Activated CD4-positive, alpha-beta T cell treated with anti-CD3 and anti-CD28 coated beads, Interleukin-2, amount 50 U/mL, for 1 hour (primary cell): Measurements from ENCODE around the gene GADL1.

Experiments used
- DNase-seq: peaks from one replicate; pipeline ENCODE4 v3.0.0-alpha.2; 2020

The GADL1 gene

DNA sequence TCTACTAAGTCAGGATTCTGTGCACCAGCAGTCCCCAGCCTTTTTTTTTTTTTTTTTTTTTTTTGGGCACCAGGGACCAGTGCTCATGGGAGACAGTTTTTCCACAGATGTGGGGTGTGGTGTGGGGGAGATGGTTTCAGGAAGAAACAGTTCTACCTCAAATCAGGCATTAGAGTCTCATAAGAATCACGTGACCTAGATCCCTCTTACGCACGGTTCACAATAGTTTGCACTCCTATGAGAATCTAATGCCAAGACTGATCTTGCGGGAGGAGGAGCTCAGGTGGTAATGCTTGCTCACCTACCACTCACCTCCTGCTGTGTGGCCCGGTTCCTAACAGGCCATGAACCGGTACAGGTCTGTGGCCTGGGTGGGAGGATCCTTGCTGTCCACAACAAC, 88.8 kb downstream of the GADL1 start:
- no peak for DNase-seq

DNA sequence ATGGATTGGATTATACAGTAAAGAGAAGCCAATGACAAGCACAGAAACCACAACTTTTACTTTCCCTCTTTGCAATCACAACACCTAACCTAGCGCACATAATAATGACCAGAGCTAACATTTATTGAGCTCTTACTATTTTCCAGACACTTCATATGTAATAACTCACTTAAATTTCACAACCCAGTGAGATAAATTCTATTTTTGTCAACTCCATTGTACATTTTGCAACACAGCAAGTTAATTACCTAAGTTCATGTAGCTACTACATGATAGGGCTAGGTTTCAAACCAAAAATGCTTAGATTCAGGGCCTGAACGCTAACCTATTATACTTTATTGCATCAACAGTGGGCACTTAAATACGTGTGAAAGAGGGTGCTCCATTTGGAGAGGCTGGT, 89.5 kb downstream of the GADL1 start:
- no peak for DNase-seq

DNA sequence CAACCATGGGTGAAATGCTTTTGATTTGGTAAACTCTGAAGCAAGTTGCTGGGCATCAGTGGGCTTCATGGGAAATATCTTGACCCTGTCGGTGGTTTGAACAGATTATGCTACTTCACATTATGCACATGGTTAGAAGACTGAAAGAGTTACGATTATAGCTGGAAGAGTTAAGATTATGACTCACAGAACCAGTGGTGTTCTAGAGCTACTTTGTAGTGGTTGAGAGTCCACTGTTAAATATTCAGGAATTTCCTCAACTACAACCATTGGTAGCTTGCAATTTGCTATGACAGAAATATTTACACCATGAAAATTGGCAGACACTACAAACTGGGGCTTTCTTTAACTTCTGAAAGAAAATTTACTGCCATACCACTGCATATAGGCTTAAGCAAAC, 99.3 kb downstream of the GADL1 start:
- DNase-seq = no peak

DNA sequence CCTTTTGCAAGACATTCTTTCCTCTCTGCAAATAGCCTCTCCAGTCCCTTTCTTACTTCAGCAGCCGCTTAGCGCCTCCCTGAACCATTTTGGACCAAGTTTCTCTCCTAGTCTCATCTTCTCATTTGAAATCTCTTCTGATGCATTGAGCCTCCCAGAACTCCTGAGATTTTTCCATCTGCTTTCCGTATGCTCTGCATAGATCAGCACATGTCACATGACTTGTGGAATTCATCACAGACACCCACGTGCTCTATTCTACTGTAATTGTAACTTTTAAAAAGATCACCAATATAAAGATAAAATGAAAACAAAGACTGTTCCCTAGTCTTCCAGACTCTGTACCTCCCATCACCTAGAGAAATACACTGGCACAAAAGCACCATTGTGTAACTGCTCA, 100.7 kb downstream of the GADL1 start:
- DNase-seq = no peak

DNA sequence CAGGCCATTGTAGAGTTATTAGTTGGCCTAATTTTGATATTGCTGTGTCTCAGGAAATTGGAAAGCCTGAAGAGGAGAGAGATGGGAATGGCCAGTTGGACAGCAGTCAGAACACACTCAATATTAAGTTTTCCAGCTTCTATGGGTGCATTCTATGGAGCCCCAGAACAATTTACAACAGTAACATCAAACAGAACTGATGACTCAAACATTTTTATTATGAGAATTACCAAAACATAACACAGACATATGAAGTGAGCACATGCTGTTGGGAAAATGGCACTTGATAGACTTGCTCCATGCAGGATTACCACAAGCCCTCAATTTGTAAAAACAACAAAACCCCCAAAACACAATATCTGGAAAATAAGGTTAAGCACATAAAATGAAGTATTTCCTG, 104.3 kb downstream of the GADL1 start:
- DNase-seq = no peak

DNA sequence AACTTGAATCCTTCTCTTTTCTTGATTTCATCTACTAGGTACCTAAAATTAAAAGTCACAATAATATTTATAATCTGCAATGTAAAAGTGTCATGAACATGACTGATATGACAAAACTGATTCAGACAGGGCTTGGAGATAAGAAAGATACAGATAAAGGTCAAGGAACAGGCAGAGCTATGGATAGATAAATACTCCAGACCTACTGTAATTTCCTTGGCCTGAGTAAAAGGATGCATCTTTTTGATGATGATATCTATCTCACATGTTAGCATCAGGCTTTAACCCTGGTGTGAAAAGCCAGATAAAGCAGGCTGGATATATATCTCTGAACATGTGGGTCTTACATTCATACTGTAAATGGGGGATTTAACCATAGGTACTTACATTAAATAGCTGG, 108.1 kb downstream of the GADL1 start:
- DNase-seq = no peak

DNA sequence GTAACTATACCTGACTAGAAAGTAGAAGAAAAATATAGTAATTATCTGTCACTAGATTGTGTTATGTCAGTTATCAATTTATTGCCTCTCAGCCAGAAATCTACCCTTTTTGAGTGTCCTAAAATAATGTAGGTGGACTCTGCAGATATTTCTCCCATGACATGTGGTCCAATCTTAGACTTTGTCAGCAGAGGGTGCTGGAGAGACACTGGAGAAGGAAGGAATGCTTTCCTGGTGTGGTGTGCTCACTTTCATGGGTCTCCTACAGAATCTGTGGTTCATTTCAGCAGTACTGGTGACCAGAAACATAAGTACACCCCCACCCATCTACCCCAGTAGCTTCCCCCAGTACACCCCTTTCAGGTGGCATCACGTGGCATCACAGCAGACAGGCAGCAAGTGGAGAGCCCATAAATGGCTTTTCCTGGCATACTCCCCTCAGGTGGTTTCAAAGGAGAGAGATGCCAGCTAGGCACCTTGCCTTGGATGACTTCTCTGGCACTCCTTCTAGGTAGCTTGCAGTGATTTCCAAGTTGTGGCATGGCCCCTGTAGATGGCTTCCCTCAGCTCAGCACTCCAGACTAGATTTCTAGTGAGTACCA, 114.7 kb downstream of the GADL1 start:
- no peak for DNase-seq

DNA sequence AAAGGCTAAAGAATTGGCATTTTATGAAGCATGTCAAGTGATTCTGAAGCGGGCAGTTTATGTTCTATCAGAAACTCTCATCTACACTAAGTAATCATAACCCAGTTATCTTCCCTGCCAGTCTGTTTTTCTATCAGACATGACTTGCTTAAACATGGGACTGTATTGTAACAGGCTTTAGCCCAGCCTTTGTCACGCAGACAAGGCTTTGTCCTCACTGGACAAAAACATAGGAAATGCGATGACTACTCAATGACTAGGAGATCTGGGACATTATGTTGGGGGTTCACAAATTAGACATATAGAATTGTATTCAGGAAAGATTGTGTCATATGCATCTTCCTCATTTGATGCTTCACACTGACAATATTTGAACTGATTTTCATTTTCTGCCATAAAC, 115.5 kb downstream of the GADL1 start:
- DNase-seq = no peak

DNA sequence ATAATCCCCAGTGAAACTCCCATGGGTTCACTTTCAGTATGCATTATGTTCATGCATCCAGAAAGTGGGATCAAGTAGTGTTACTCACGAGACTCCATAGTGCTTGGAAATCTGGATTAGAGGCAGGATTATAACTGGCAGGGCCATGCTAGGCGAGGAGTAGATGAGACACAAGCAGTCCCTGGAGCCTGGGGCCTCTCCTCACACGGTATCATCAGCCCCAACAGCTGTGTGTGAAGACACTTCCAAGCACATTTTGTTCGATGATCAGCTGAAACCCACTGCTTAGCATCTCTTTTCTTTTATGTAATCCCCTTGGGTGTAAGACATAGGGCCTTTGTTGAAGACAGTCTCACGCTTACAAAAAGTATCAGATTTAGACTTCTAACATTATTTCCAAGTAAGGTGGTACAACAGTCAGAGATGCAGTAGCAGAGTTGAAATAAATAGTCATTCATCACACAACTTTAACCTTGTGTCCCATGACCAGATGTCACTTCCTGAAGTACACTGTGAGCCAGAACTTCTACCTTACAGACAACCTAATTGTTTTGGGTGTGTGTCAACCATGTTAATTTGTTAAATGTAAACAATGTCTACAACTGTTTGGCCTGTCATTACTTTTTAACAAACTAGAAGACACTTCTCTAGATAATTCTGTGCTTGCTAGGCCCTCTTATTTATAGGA, 116.9 kb downstream of the GADL1 start:
- no peak for DNase-seq

DNA sequence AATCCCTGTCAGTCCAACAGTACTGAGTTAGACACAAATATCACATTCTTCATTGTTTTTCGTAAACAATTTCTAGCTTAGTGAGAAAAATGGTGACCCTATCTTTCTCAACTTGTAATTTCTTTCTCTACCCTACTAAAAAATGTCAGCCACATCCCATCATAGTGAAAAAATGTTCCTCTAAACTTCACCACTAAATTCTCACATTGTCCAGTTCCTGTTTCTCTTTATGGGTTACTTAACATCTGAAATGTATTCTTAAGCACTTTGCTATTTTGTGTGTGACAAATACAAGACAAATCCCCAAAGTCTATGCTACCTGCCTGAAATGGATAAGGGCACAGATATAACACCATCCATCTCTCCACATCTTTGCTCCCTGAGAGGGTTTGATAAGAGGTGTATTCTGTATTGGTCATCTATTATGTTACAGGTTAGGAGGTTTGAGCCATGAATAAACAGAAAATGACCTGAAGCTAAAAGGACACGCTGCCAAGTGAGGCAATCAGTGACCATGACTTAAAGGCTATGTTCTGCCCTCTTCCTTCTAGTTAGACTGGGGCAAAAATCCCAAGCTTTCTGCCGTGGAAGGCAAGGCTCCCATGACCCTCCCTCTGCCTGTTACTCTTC, 118.2 kb downstream of the GADL1 start:
- DNase-seq = no peak

DNA sequence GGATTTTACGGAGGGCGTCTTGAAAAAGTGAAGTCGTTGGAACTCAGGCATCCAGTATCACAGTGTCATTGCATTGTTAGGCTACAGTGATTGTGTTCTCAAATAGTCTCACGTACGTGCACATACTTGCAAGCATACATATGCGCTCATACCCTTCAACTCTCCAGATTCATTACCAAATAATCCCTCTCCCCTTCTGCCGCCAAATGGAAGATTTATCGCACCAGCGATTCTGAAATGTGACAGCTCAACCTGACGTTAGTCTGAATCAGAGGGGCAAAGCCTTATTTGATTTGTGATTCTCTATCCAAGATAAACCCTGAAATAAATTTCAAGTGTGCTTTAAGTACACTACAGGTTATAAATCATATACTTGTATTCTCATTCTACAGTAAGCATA, 119.4 kb downstream of the GADL1 start:
- DNase-seq = no peak

DNA sequence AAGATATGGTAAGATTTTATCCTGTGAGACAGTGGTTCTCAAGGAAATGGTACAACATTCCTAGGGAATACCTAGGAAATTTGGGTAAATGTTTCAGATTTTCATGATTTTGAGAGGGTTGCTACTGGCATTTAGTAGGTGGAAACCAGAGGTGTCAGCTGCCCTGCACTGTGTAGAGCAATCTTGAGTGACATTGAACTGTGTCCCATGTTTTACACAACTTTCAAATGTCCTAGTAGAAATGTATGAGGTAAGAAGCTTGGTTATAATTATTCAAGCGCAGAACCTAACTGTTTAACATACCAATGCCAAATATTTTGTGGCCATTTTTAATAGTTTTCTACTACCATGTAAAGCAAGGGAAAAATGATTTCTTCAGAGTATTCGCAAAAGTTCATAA, 120.4 kb downstream of the GADL1 start:
- DNase-seq = no peak

DNA sequence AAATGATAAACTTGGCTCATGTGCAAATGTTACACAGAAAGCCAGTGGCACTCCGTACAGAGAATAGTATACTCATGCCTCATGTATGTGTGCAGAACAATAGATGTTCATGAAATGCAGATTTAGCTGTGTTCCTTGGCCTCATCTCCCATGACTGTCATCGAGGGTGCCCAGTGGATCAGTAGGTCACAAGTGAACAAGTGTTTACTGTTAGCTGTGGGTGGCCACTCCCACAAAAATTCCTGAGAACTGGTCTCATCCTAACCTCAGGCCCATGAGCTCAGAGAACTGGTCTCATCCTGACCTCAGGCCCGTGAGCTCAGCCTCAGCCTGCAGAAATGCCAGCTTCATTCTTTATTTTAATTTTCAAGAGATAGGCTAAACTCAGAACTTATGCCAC, 124.1 kb downstream of the GADL1 start:
- no peak for DNase-seq

DNA sequence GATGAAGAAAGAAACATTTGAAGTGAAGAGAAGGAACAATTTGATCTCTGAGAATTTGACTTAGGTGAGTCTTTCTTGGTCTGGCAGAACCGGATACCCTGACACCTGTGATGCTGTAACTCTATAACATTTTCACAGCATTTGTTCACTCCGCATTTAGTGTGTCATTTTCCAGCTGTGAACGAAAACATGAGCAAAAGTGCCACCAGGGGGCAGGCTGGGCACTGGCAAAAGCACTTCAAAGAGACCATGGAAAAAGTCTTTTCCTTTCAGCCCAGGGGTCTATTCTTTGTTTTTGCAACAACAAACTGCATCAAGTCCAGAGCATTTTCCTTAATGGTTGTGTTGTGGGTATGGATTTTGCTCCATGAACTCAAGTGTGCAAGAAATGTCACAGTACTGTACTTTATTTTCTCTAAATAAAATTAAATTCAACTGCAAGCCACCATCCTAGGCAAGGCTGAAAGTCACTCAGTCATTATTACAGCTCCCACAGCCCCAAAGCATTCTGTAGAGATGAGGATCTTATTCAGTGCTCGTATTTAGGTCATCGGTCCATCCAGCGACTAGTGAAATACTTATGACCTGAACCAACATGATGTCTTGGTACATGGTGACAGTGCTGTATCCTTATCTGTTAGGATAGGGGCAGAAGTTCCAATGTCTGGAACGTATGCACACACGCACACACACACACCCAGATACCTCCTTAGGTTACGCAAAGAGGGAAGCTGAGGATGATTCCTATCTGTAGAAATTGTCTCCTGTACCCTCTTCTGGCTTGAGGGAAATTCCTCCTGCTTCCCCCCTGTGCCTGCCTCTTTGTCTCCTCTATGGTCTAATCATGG, 125.5 kb downstream of the GADL1 start:
- DNase-seq = peak; percentile 69

DNA sequence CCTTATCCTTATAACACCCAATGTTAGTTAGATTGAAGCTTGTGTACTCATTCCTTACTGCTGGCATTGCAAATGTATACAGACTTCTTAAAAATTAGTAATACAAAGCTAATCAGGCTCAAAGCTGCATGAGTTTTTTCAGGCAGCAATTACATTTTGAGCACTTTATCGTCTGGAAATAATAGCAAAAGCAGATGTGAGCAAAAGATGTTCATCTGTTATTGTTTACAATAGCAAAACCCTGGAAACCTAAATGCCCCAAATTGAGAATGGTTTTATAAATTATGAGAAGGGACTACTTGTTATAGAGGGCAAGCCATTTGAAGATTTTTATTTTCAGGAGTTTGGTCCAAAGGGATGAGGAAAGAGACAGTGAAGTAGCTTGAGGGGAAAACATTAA, 126.4 kb downstream of the GADL1 start:
- no peak for DNase-seq

DNA sequence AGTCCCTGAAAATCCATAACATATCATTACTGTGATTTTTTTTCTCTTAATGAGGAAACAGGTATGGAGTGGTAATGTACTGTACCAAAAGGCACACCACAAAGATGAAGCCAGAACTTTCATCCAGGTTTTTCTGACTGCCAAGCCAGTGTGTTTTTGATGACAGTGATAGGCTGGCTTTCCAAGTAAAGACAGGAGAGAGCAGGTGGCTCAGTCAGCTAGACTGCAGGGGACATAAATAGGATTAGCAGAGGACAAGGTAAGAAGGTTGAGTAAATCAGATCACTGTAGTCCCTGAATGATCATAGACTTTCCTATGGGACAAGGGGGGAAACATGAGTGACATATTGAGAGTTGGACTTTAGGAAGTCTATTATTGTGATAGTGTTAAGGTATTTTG, 127.9 kb downstream of the GADL1 start:
- no peak for DNase-seq

DNA sequence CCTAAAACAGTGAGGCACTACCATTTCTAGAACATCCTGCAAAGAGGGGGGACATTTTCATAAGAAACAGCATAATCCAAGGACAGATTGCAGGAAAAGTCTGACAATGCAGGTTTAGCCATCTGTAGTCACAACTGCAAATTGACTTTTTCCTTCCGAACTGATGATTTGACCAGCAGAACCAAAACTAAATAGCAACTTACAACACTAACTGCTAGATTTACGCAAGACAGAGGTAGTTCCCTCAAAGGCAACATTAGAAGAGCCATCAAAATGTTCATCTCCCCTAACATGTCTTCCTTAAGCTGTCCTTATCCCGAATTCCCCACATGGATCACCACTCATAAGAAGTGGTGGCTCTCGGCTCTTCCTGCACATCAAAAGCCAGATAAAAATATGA, 129.6 kb downstream of the GADL1 start:
- no peak for DNase-seq

DNA sequence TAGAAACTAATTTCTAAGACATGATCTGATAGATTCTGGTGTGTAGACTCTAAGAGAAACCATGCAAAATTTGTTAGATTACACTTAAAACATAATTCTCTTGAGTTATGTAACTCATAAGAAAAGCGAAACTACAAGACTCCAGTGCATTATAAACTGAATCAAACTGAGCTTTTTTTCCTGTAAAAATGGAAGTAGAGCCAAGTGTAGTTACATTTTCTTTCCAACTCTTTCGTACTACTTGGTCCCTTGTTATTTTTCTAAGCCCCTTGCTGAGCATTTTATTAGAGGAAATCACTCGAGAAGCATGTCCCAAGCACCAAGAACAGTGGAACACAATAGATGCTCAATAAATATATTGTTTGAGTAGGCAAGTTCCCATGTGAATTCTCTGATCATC, 130.2 kb downstream of the GADL1 start:
- DNase-seq = no peak

DNA sequence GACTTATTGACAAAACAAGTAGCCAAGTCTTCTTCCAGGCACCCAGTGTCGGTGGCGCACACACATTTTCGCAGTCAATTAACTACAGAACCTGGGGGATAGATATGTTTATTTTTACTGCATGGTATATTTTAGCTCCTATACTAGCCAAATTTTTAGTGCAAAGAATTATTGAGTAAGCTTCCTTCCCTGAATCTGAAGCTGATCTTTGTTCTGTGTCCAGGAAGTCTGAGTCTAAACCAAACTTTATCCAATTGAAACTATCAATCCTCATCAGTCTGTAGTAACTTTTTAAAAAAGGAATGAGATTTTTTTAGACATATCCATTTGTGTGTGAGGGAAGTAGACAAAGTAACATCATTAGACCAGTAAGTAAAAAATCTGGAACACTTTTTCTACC, 133.1 kb downstream of the GADL1 start:
- no peak for DNase-seq

DNA sequence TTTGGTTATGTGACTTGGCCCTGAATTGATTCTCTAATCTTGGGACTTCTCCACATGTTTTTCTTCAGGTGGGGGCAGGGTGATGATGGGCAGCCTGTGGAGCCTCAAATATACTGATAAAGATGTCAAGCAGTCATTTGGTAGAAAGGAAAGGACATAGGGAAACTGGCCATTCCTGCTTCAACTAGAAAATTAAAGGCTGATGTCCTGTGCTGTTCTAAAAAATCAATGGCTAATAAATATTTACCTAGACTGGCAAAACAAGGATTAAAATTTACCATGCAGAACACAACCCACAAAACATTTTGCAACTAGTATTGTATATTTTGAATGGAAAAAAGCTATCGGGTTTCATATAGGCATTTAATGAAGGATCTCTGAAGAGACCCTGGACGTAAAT, 133.7 kb downstream of the GADL1 start:
- DNase-seq = no peak

DNA sequence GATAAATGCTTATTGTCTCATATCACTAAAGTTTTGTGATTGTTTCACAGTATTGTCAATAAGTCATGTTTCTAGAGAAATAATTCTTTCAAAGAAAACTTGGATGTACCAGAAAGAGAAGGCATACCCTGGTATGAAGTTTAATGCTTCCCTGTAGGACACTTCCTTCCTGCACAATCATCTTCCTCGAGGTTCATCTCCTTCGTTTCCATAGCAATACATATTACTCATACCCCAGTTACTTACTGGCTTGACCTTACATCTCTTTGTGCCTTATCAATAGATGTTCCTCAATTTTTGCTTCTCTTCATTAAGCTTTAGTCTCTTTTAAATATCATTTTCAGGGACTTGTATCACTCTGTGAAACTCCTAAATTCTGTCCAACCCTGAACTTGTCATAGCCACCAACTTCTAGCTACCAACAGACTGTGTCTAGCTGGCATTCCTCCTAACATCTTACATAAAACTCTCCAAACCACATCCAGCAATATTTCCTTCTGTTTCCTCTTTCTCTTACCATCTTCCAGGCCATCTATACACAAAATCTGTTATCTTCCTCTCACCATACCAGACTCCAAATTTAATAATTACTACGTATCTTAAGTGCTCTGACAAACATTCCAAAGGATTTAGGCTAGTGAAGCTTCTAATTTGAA, 134.3 kb downstream of the GADL1 start:
- DNase-seq = no peak

DNA sequence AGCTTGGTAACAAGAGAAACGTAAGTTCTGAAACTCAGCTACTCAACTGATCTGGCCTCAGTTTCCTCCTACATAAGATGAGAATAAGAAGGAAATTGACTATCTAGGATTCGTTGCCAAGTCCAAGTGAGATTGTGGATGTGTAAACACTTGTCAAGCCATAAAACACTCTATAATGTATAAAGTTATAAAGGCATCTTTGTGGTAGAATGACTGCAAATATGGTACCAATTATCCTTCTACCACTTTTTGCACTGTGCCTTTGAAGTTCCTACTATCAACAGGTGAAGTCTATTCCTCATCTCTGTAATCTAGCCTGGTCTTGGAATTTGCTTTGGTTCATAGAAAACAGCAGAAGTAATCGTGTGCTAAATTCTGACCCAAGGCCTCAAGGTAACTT, 138.2 kb downstream of the GADL1 start:
- DNase-seq = no peak

DNA sequence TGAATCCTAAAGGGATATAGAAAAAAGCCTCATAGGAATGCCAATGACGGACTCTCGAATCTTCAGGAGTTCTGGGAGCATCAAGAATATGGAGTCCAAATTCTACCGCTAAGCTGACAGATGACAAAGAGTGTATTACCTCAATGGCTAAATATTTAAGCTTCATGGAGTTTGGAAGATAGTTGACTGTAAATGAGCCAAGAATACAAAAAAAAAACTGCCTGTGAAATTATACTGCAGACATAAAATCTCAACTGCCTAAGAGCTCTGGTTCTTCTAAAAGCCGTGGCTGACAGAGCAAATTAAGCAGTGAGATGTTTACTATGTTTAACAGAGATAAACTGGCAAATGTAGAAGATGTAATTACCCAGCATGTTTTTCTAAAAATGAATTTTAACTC, 140.0 kb downstream of the GADL1 start:
- no peak for DNase-seq
